D721Med (cell line): Measurements from ENCODE around the gene DNER.

Experiments used
- DNase-seq: peaks from one replicate; pipeline ENCODE4 v3.0.0; 2011; ENCODE audit warnings: low spot score; ENCODE audit not compliant: insufficient read length
- FAIRE-seq: peaks from 2 replicates; lab custom pipeline; 2011; peaks lifted over from hg19 to GRCh38; lab: Jason Lieb, UNC
- TF ChIP-seq, protein P1 (sequence below): IDR thresholded peaks from 2 replicates; pipeline ENCODE4 v1.5.1; 2012; ENCODE audit warnings: mild to moderate bottlenecking, control low read depth; ENCODE audit not compliant: insufficient read depth; ENCODE audit errors: missing control alignments

DNER gene

DNA sequence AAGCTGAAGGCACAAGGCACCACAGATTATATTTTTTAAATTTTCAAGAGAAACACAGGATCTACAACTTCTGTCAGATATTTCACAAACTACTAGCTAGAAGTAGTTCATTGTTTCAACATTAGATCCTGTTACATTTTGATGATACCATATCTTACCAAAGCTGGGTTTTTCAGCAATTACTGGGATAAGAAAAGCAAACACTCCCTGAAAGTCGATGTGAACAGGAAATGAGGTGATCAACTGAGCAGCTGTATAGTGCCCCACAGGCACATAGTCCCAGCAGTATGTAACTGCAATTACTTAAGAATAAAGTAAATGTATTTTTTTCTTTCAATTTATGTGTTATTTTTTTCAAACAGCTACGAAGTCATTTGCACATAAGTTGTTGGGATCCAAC is 103.5 kb downstream of the DNER start:
- no peak for DNase-seq
- FAIRE-seq, result no peak
- TF ChIP-seq, protein P1, sequence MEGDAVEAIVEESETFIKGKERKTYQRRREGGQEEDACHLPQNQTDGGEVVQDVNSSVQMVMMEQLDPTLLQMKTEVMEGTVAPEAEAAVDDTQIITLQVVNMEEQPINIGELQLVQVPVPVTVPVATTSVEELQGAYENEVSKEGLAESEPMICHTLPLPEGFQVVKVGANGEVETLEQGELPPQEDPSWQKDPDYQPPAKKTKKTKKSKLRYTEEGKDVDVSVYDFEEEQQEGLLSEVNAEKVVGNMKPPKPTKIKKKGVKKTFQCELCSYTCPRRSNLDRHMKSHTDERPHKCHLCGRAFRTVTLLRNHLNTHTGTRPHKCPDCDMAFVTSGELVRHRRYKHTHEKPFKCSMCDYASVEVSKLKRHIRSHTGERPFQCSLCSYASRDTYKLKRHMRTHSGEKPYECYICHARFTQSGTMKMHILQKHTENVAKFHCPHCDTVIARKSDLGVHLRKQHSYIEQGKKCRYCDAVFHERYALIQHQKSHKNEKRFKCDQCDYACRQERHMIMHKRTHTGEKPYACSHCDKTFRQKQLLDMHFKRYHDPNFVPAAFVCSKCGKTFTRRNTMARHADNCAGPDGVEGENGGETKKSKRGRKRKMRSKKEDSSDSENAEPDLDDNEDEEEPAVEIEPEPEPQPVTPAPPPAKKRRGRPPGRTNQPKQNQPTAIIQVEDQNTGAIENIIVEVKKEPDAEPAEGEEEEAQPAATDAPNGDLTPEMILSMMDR, result no peak

DNA sequence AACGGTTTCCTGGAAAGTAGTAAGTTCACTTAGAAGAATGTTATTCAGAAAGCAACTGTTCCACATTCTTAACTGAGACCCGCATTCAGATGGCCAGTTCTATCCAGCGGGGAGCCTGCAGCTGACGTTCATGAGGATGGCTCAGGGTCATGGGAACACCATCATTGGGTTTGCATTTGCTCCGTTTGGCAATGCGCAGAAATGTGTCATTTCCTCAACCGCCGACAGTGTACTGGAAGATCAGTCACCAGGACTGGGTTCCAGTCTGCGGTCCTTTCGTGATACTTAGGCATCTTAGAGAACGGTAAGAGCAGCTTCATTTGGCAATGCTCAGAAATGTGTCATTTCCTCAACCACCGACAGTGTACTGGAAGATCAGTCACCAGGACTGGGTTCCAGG is 104.0 kb downstream of the DNER start:
- no peak for FAIRE-seq
- TF ChIP-seq, protein P1, result no peak
- DNase-seq, result no peak

DNA sequence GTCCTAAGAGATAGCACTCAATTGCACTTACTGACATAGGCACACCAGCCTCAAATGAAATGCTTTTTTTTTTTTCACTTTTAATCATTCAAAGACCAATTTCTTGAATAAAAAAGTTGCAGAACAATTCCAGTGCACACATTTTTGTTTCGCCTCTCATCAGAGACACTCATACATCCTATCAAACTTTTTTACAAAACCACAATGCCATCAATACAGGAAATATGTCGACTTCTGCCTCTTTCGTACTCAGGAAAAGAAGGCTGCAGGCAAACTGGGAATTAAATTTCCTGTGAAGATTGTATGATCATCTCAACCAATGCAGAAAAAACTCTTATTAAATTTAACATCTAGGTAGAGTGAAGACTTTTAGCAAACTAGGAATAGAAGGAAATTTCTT is 112.4 kb downstream of the DNER start:
- TF ChIP-seq, protein P1, result no peak
- DNase-seq, result no peak
- no peak for FAIRE-seq

DNA sequence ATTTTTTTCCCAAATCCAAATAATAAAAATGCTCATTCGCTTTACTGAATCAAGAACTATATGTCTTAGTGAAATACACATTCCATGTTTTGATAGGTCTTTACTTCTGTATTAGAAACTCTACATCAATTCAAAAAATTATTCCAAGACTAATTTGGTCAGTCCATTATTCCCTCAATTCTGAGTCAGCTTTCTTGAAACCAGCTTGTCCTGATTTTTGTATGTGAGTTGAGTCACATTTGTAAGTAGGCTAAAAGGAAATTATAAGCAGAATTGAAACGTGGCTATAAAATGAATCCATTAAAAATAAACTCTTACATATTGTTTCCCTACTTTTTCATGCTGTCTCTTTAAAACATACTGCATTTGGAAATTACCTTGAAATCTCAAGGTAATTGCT is 113.0 kb downstream of the DNER start:
- no peak for DNase-seq
- no peak for FAIRE-seq
- TF ChIP-seq, protein P1, result no peak

DNA sequence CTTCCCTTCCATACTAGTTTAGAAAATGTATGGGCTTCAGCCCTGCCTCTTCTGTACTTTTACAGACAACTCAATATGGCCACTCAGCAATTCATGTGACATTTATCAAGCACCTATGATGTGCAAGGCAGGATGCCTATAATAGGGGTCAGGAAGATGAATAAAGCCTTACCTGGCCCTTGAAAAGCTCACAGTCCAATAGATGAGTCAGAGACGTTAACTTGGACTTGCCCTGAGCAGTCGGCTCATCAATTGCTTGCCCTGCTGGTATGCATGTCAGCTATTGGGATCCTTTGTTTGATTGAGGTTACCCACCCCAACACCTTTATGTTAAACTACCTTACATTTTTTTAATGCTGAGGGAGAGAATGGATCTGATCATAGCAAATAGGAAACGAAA is 116.1 kb downstream of the DNER start:
- FAIRE-seq (no peak), DNase-seq (no peak)
- TF ChIP-seq, protein P1, result no peak

DNA sequence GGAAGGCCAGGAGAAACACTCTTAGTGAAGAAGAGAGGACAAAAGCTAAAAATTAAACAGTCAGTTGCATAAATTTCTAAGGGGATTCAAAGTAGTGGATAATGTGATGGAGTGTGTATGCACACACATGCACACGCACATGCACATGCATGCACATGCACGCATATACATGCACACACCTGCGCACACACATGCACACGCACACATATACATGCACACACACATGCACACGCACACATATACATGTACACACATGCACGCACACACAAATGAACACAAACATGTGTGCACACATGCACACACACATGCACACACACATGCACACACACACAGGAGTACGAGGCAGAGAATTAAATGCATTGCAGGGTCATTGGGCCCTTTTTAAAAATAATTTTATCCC is 117.6 kb downstream of the DNER start:
- FAIRE-seq (no peak), DNase-seq (no peak)
- TF ChIP-seq, protein P1, result no peak

DNA sequence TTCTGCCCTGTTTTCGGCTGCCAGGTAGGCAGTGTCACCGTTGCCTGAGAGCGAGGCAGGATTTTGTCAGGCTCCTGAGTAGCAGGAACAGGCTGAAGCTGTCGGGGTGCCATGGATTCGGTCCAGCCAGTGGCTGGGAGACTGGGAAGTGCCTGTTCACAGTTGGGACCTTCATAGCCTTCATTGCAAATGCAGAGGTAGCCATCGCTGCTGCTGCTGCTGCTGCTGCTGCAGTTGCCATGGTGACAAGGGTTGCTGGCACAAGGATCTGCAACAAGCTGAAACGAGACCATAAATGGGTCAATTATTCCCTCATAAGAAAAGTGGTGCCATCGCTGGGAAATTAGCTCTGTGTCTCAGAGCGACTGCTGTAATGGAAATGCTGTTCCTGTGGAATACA is 122.7 kb downstream of the DNER start:
- FAIRE-seq (no peak), DNase-seq (no peak)
- TF ChIP-seq, protein P1, result no peak
